GM12873 (cell line): ENCODE data around the gene MEP1B.

Experiments
- TF ChIP-seq, protein P1 (sequence below): IDR thresholded peaks from 2 replicates; pipeline ENCODE4 v1.5.1; 2012; ENCODE audit warnings: low read depth, mild to moderate bottlenecking, moderate library complexity, low read length, control low read depth; ENCODE audit not compliant: insufficient read depth; ENCODE audit errors: missing control alignments

MEP1B gene

DNA sequence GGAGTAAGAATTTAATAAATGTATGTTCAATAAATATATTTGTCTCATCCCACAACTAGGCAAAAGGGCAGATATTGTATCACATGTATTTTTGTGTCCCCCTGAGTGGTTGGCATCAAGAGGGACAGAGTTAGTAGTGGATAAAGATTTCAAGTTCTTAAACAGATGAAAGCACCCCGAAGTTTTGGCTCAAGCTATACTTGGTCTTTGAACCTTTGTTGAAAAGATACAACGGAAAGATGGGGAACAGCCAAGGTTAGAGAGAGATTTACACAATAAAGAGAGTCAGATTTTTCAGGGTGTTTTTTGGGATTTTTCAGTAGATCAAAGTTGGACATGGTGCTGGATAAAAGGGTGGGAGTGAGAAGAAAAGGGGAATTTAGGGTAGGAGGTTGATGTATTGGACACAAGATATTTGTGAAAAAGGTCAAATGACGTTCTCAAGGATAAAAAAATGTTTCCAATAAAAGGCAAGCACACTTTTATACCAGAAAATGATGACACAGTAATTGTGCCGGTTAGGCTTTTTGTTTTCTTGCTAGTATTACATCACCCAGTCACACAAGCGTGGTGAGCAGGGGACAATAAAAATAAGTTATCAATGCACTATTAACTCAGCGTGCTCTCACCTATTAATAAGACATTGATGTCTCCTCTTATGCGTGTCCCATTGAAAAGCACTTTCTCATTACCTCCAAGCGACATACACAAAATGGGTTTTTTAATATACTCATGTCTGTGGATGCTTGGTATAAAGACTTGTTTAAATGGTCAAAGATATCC is 59.5 kb downstream of the MEP1B start:
- TF ChIP-seq, protein P1, sequence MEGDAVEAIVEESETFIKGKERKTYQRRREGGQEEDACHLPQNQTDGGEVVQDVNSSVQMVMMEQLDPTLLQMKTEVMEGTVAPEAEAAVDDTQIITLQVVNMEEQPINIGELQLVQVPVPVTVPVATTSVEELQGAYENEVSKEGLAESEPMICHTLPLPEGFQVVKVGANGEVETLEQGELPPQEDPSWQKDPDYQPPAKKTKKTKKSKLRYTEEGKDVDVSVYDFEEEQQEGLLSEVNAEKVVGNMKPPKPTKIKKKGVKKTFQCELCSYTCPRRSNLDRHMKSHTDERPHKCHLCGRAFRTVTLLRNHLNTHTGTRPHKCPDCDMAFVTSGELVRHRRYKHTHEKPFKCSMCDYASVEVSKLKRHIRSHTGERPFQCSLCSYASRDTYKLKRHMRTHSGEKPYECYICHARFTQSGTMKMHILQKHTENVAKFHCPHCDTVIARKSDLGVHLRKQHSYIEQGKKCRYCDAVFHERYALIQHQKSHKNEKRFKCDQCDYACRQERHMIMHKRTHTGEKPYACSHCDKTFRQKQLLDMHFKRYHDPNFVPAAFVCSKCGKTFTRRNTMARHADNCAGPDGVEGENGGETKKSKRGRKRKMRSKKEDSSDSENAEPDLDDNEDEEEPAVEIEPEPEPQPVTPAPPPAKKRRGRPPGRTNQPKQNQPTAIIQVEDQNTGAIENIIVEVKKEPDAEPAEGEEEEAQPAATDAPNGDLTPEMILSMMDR = no peak

DNA sequence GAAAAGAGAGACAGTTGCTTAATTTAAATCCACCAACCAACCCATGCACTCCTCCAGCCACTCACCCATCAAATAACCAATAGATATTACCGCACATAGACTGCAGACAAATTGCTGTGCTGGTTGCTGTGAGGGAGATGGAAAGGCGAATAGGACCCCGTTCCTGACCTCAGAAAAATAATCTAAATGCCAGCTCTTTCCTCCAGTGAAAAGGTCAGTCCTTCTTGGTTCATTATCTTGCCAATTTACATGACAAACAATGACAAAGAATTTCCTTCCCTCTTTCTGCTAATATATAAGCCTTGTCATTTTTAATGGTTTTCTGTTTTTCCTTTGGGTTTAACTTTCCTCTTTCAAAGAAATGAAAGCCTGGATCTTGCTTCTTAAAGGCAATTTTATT is 61.6 kb downstream of the MEP1B start:
- TF ChIP-seq, protein P1 = no peak

GRCh38 chr18:32252141-32252860 is 62.5 kb downstream of the MEP1B start:
- TF ChIP-seq, protein P1 = no peak

DNA sequence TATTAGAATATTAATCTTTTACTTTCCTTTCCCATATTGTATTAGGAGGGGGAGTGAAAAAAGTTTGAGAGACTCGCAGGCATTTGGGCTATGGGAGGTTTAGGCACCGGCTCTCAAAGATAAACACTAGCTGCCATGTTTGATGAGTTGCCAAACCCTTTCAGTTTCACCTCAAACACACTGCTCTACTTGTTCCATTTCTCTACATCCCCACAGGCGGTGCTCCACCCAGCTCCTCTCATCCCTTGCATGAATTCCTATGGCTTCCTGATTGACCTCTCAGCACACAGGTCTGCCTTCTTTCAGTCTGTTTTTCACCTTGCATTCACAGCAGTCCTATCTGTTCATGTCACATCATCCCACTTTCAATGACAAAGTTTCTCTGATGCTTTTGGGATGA is 65.7 kb downstream of the MEP1B start:
- TF ChIP-seq, protein P1 = no peak

GRCh38 chr18:32257084-32257785 is 67.4 kb downstream of the MEP1B start:
- TF ChIP-seq, protein P1 = no peak

GRCh38 chr18:32258148-32258547 is 68.3 kb downstream of the MEP1B start:
- TF ChIP-seq, protein P1 = no peak

DNA sequence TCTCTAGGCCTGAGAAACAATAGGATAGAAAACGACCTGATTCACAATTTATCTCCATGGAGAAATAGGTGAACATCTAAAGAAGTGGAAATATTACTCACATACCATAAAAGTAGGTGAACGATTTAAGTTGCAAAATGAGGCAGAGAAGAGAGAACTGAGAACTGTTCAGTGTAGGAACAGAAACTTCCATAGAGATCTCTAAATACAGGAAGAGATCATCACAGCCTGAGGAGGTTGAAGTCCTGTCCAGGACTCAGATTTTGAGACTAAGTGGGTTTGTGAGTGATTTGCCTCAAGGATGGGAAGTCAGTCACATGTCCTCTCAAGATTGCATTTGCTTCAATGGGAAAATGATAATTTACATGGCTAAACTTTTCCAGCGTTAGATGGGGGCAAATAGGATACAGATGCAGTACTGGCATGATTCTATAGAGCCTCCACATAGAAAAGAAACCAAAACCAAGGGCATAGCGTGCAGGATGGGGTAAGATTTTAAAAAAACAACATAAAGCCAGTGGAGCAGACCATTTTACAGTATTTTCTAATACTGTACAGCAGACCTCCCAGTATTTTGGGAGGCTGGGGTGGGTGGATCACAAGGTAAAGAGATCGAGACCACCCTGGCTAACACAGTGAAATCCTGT is 68.8 kb downstream of the MEP1B start:
- TF ChIP-seq, protein P1 = no peak
